Activated naive CD8-positive, alpha-beta T cell treated with anti-CD3 and anti-CD28 coated beads, Interleukin-2, amount 50 U/mL, for 24 hours (primary cell): Measurements from ENCODE around the gene GPR3.
A peak's percentile ranks its signal among the peaks of the same experiment; 100 is the strongest.

Experiments used
- ATAC-seq: fragments of 150-1000 bp; cut with Tn5 transposase; one replicate; pipeline ENCODE4 v1.10.0; 2021
- DNase-seq: peaks from one replicate; pipeline ENCODE4 v3.0.0; 2021
- H3K27ac Mint-ChIP-seq: one replicate; pipeline ENCODE4 v1.8.0; 2021; ENCODE audit warnings: mild to moderate bottlenecking, mixed read lengths
- H3K27me3 Mint-ChIP-seq: one replicate; pipeline ENCODE4 v1.8.0; 2021; ENCODE audit warnings: mixed read lengths
- H3K36me3 Mint-ChIP-seq: one replicate; pipeline ENCODE4 v1.8.0; 2021; ENCODE audit warnings: low read depth, mixed read lengths
- H3K4me1 Mint-ChIP-seq: one replicate; pipeline ENCODE4 v1.8.0; 2021; ENCODE audit warnings: mixed read lengths
- H3K4me3 Mint-ChIP-seq: one replicate; pipeline ENCODE4 v1.8.0; 2021; ENCODE audit warnings: mild to moderate bottlenecking, moderate library complexity, mixed read lengths
- H3K9me3 Mint-ChIP-seq: one replicate; pipeline ENCODE4 v1.8.0; 2021; ENCODE audit warnings: mixed read lengths

The GPR3 gene

DNA sequence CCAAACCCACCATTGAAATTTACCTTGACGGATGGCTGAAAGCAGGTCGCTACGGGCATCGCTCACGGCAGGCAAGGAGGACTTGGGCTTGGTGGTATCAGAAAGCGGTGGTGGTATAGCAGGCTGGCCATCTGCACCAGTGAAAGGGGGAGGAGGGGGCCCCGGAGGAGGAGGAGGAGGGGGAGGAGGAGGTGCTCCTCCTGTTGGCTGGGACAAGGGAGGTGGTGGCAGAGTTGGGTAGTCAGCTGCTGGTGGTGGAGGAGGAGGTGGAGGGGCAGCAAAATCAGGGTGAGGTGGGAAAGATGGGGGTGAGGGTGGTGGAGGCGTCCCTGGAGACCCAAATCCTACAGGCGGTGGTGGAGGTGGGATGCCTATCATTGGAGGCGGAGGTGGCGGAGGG is 17.2 kb downstream of the GPR3 start:
- H3K27ac Mint-ChIP-seq: no peak overlapping the region
- no peaks in the 10 kb centered on the region for H3K9me3 Mint-ChIP-seq
- no peak overlapping the region for H3K4me3 Mint-ChIP-seq
- no peak for ATAC-seq
- no peaks in the 10 kb centered on the region for H3K27me3 Mint-ChIP-seq
- peaks cover 33% of the 10 kb centered on the region for H3K36me3 Mint-ChIP-seq
- no peak for DNase-seq
- H3K4me1 Mint-ChIP-seq: no peaks in the 10 kb centered on the region

DNA sequence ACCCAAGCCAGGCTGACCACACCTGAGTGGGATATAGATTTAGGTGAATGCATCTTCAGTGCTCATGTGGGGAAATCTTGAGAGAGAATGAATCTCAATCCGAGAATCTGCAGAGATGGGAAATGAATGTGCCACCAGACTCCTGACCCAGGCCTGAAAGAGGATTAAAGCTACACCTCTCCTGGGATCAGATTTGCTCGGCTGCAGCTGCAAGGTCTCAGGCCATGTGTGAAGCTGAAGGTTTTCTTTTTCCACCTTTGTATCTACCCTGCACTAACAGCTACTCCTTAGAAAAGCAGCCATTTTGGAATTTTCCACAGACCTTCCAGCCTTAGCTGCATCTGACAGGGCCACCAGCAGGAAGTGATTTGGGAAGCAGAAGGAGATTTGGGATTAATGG is 18.3 kb downstream of the GPR3 start:
- no peak overlapping the region for H3K27ac Mint-ChIP-seq
- no peaks in the 10 kb centered on the region for H3K27me3 Mint-ChIP-seq
- ATAC-seq (no peak), DNase-seq (no peak)
- H3K9me3 Mint-ChIP-seq: no peaks in the 10 kb centered on the region
- H3K4me3 Mint-ChIP-seq: no peak overlapping the region
- peaks cover 42% of the 10 kb centered on the region for H3K36me3 Mint-ChIP-seq
- H3K4me1 Mint-ChIP-seq: no peaks in the 10 kb centered on the region

DNA sequence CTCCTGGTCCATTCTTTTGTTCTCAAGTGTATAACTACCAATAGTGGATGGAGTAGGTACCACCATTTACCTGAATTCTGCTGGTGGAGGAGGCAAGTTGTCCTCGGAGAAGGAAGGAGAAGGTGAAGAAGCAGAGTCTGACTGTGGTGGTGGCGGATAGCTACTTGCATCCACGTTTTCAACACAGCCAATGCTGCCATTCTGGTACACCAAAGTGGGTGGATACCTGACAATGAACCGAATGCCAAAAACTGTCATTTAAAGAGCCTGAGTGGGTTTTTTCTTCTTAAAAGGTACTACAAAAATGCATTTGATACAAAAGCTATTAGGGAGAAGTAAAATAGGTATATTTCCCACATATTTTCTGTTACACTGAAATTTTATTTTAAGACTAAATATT is 20.1 kb downstream of the GPR3 start:
- Mint-ChIP-seq H3K9me3 (no peaks in the 10 kb centered on the region), H3K4me3 (no peak overlapping the region), H3K27me3 (no peaks in the 10 kb centered on the region), H3K4me1 (peaks cover 18% of the 10 kb centered on the region), H3K36me3 (peaks cover 49% of the 10 kb centered on the region), H3K27ac (no peak overlapping the region)
- DNase-seq: no peak
- ATAC-seq: no peak

DNA sequence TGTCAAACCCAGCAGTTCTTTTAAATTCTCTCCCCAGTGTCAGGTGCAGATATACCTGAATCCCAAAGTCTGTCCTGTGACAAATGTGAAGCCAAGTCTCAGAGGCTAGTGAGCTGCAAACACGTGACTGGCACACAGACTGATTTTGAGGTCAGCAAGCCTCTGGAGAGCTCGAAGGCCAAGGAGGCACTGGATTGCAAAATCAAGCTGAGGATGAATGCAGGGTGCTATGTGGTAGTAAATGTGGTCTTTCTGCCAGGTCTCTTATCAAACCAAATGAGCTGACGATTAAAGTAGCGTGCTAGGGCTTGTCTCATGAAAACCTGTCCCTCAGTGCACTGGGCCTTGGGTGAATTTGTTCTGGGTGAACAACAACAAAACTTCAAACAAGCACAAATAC is 20.6 kb downstream of the GPR3 start:
- no peaks in the 10 kb centered on the region for H3K27me3 Mint-ChIP-seq
- H3K9me3 Mint-ChIP-seq: no peaks in the 10 kb centered on the region
- no peak for DNase-seq
- ATAC-seq: no peak
- H3K4me3 Mint-ChIP-seq: no peak overlapping the region
- peaks cover 49% of the 10 kb centered on the region for H3K36me3 Mint-ChIP-seq
- peak overlapping the region; percentile 52 for H3K27ac Mint-ChIP-seq
- peaks cover 23% of the 10 kb centered on the region for H3K4me1 Mint-ChIP-seq

DNA sequence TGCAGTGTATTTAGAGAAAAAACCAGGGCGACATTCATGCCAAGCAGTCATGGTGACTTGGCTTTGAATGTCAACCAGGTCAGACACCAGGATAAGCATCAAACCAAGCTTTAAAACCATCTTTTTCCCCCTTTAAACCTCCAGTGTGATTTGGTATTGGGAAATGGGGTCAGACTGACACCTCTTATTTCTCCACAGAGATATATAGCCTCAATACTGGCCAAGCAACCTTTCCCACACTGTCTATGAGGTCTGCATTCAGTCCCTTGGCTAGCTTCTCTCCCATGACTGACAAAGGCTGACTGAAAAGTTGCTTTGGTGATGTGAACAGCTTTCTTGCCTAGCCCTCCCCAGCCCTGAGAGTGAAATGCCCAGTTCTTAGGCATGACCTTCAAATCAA is 21.7 kb downstream of the GPR3 start:
- DNase-seq (no peak), ATAC-seq (no peak)
- Mint-ChIP-seq H3K4me1 (peaks cover 34% of the 10 kb centered on the region), H3K9me3 (no peaks in the 10 kb centered on the region), H3K27me3 (no peaks in the 10 kb centered on the region), H3K36me3 (peaks cover 55% of the 10 kb centered on the region), H3K27ac (peak overlapping the region; percentile 50), H3K4me3 (no peak overlapping the region)

DNA sequence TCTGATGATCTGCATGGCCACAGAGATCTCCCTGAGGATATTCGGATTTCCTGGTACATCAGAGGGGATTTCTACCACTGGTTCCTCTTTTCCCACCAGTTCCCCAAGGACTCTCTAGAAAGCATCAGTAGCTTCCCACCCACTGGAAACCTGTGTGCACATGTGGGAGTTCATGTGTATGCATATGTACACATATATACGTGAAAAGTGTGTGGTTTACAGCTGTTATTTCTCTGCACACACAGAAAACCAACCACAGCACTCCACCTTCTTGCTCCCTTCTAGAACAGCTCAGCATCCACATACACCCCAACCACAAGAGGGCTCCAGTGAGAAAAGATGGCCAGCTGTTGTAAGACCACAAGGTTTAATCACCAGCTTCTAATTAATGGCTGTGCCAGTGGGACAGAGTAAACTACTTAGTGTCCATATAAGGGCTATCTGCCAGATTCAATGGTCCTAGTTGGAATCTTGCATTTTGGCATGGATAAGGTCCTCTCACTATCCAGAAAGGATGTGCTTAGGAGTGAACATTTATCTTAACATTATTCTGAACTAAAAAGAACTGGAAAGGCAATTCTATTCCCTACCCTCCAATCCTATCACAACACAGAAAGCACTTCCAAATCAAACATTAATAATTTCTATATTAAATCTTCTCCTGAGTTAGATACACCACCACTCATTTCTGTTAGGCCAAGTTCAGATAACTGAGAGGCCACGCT is 24.1 kb downstream of the GPR3 start:
- ATAC-seq (peak; percentile 44), DNase-seq (peak; percentile 51)
- peak overlapping the region; percentile 25 for H3K27ac Mint-ChIP-seq
- H3K27me3 Mint-ChIP-seq: no peaks in the 10 kb centered on the region
- peaks cover 47% of the 10 kb centered on the region for H3K4me1 Mint-ChIP-seq
- peaks cover 43% of the 10 kb centered on the region for H3K36me3 Mint-ChIP-seq
- no peak overlapping the region for H3K4me3 Mint-ChIP-seq
- H3K9me3 Mint-ChIP-seq: no peaks in the 10 kb centered on the region

DNA sequence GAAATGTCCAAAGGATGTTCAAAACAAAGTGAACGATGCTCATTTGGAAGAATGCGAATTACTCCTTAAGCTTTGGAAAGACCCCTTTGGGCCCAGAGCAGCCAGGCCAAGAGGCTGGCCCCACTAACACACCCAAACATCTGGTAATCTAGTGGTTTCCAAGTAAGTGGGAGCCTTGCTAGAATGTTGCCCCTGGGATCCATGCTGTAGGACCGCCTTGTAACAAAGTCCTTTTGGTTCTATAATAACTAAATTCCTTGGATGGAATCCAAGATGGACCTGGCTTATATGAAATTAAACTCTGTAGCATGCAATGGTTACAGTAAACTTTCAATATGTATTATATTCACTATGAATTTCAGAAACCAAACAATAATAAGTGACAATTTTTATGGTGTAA is 25.3 kb downstream of the GPR3 start:
- no peak for ATAC-seq
- Mint-ChIP-seq H3K4me1 (peaks cover 56% of the 10 kb centered on the region), H3K9me3 (no peaks in the 10 kb centered on the region), H3K36me3 (peaks cover 48% of the 10 kb centered on the region), H3K27me3 (no peaks in the 10 kb centered on the region), H3K27ac (peak overlapping the region; percentile 74), H3K4me3 (no peak overlapping the region)
- DNase-seq: no peak

DNA sequence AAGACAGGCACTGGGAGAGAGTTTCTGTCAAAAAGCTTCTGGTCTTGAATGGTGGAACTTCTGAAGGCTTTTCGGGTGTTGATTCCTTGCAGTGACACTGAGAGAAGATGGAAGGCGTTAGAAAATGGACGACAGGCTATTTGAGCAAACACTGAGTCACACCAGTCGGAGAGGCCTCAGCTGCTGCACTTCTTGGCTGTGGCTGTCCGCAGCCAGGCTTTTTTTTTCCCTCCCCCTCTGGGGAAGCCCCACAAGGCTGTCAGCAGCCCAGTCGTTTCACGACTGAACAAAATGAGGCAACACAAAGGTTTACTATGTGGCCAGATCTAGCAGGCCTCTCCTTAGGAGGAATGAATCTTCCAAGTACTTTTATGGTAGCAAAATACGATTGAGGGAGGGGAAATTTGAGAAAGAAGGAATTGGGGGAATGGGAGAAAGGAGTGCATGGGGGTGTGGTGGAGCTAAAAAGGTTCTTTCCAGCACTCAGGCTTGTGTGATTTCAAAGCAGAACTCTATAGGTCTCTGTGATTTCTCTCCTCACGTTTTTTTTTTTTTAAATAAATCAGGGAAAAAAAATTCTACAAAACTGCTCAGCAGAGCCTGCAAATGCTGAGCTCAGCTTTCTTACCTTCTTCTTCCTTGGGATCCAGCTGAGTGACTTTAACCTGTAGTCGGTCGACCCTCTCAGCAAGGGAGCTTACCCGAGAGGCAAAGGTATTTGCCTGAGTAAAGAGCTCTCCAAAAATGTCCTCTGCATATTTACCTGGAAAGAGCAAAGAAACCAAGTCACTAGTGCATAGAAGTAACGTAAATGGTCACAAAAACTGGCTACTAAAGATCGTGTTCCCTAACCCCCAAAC is 26.1 kb downstream of the GPR3 start:
- Mint-ChIP-seq H3K4me3 (peak overlapping the region; percentile 47), H3K27ac (peak overlapping the region; percentile 74), H3K4me1 (peaks cover 61% of the 10 kb centered on the region), H3K9me3 (no peaks in the 10 kb centered on the region), H3K36me3 (peaks cover 41% of the 10 kb centered on the region), H3K27me3 (no peaks in the 10 kb centered on the region)
- DNase-seq (peak; percentile 60), ATAC-seq (peak; percentile 96)

DNA sequence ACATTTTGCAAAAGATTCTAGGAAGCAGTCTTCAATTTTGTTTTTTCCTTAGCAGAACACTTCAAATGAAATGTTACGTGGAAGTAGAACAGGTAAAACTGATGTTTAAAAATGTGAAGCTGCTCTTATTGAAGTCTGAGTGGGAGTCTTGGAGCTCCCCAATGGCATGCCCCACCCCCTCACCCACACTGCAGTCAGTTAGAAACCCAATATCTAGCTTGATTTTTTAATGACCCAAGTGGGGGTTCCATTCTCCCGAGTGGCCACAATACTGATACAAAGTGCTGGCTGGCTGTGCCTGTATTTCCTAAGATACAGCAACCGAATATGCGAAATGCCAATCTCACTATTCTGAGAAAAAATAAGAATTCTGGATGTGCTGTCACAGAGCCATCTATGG is 31.3 kb downstream of the GPR3 start:
- no peak for ATAC-seq
- H3K27me3 Mint-ChIP-seq: no peaks in the 10 kb centered on the region
- H3K4me1 Mint-ChIP-seq: peaks cover 67% of the 10 kb centered on the region
- H3K4me3 Mint-ChIP-seq: no peak overlapping the region
- H3K9me3 Mint-ChIP-seq: no peaks in the 10 kb centered on the region
- DNase-seq: no peak
- no peak overlapping the region for H3K27ac Mint-ChIP-seq
- peaks cover 28% of the 10 kb centered on the region for H3K36me3 Mint-ChIP-seq

DNA sequence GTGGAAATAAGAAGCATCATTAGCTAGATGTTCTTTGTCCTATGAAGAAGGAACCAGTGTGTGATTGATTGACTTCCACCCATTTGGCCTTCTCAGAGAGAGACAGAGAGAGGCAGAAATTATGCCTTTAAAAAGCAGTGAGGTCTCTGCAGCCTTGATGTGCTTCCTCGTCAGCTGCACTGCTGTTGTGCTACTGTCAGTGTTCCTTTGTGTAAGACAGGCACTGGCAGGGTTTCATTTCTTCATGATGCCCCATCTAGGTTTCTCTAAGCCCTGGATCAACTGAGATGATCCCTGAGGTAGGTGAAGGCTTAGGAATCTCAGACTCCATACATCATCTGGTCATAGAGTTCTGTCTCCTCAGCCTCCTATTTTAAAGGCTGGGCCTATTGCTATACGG is 34.9 kb downstream of the GPR3 start:
- no peaks in the 10 kb centered on the region for H3K27me3 Mint-ChIP-seq
- no peaks in the 10 kb centered on the region for H3K9me3 Mint-ChIP-seq
- DNase-seq (no peak), ATAC-seq (no peak)
- H3K36me3 Mint-ChIP-seq: peaks cover 24% of the 10 kb centered on the region
- H3K4me1 Mint-ChIP-seq: peaks cover 77% of the 10 kb centered on the region
- no peak overlapping the region for H3K4me3 Mint-ChIP-seq
- peak overlapping the region; percentile 89 for H3K27ac Mint-ChIP-seq

DNA sequence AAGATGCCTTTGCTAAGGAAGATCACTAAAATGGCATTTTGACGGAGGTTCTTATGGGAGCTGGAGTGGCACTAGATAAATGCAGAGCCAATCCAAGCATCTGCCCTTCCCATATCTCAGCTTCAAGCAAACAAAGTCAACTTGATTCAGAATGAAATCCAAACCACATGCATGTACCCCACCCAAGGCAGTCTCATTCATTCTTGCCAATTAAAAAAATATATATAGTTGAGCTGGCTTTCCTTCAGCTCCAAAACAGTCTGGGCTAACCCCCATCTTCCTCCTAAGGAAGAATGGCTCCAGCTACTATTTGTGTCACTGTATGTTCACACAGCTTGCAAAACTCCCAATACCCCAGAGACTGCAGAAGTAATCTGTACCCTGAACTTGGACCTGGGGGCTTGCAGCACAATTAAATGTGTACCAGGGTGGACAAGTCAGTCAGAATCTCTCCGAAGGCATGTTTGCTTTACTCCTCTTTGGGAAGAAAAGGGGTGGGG is 35.4 kb downstream of the GPR3 start:
- Mint-ChIP-seq H3K9me3 (no peaks in the 10 kb centered on the region), H3K27ac (peak overlapping the region; percentile 89), H3K4me1 (peaks cover 72% of the 10 kb centered on the region), H3K27me3 (no peaks in the 10 kb centered on the region), H3K4me3 (peak overlapping the region; percentile 79), H3K36me3 (peaks cover 21% of the 10 kb centered on the region)
- DNase-seq (no peak), ATAC-seq (no peak)

DNA sequence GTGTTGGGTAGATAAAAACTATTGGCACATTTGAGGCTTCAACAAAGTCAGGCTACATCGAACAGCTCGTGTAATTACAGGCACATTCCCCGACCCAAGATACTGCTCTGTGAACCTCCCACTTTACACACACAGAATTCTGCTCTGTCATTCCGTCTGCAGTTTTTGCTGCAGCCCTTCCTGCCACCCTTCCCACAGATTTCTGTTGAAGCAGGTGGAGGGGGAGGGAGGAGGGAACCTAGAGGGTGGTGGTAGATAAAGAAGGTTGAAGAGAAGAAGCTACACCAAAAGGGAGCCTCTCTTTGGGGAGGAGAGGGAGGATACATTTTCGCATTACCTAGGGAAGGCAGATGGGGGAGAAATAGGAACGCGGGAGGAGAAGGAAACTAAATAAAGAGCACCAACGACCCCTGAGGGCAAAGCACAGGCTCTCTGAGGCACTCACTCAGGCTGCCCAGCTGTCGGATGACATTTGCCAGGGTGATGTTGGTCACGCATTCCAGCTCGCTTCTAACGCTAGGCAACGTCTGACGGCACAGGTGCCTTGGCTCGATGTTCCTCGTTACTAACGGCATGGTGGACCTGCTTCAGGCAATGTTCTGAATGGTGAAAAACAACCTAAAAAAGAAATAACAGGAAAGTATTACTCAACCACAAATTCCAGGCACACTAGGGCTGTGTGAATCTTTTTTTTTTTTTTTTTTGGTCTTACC is 36.0 kb downstream of the GPR3 start:
- peak overlapping the region; percentile 89 for H3K27ac Mint-ChIP-seq
- ATAC-seq: peak; percentile 85
- H3K9me3 Mint-ChIP-seq: no peaks in the 10 kb centered on the region
- H3K4me3 Mint-ChIP-seq: peak overlapping the region; percentile 79
- H3K27me3 Mint-ChIP-seq: no peaks in the 10 kb centered on the region
- peaks cover 21% of the 10 kb centered on the region for H3K36me3 Mint-ChIP-seq
- peaks cover 74% of the 10 kb centered on the region for H3K4me1 Mint-ChIP-seq
- DNase-seq: no peak

DNA sequence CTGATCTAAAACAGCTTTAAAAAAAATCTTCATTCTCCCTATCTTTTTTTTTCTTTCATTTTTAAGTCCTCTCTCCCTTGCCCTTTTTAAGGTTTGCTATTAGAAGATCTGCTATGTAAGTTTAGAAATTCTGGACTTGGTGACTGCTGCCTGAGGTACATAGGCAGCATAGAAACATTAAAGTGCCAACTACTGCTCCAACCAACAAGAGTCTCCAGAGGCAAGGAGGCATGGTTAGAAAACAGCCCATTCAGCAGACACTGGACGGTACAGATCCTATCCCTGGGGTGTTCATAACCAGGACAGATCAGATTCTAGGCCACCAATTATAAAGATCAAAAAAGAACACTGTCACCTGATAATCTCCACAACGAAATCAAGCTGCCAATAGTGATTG is 36.6 kb downstream of the GPR3 start:
- peaks cover 74% of the 10 kb centered on the region for H3K4me1 Mint-ChIP-seq
- H3K27ac Mint-ChIP-seq: peak overlapping the region; percentile 89
- peaks cover 21% of the 10 kb centered on the region for H3K36me3 Mint-ChIP-seq
- ATAC-seq (peak; percentile 20), DNase-seq (no peak)
- peak overlapping the region; percentile 79 for H3K4me3 Mint-ChIP-seq
- H3K9me3 Mint-ChIP-seq: no peaks in the 10 kb centered on the region
- no peaks in the 10 kb centered on the region for H3K27me3 Mint-ChIP-seq

DNA sequence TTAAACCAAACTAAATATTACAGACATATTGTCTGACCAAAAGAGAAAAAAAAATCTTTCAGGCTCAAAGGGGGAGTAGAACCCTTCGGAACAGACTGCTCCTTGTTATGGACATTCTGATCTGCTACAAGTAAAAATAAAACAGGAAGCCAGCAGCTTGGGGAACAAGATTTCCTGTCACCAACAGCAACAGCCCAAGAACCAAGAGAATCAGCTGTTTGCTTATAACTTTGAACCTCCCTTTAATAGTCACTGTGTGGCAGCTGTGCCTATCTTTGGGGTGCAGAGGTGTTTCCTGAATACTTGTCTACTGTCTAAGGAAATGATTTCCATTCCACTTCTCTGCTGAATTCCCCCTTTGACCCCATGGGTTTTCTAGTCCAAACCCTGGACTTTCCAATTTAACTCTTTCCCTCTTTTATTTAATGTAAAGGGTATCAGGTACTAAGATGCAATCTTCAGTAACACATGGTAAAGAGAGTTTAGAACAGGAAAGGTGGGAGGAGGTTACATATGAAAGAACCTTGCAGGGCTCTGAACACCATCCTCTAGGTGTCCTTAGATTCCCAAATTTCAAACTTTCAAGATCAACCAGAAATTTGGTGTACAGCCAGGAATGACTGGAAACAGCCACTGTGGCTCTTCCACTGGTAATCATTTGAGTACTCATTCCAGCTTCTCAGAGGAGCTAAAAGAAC is 38.6 kb downstream of the GPR3 start:
- peaks cover 84% of the 10 kb centered on the region for H3K4me1 Mint-ChIP-seq
- H3K9me3 Mint-ChIP-seq: no peaks in the 10 kb centered on the region
- no peak overlapping the region for H3K4me3 Mint-ChIP-seq
- H3K27me3 Mint-ChIP-seq: no peaks in the 10 kb centered on the region
- ATAC-seq (no peak), DNase-seq (no peak)
- H3K36me3 Mint-ChIP-seq: peaks cover 17% of the 10 kb centered on the region
- H3K27ac Mint-ChIP-seq: peak overlapping the region; percentile 57
